Measurements from ENCODE around the gene ARHGAP18.
A peak's percentile ranks its signal among the peaks of the same experiment; 100 is the strongest.
"Not testable (repeated sequence)": the region's sequence is repeated elsewhere in the genome, so short reads cannot be mapped to it uniquely, and the experiment has no call there.

ARHGAP18 gene

DNA sequence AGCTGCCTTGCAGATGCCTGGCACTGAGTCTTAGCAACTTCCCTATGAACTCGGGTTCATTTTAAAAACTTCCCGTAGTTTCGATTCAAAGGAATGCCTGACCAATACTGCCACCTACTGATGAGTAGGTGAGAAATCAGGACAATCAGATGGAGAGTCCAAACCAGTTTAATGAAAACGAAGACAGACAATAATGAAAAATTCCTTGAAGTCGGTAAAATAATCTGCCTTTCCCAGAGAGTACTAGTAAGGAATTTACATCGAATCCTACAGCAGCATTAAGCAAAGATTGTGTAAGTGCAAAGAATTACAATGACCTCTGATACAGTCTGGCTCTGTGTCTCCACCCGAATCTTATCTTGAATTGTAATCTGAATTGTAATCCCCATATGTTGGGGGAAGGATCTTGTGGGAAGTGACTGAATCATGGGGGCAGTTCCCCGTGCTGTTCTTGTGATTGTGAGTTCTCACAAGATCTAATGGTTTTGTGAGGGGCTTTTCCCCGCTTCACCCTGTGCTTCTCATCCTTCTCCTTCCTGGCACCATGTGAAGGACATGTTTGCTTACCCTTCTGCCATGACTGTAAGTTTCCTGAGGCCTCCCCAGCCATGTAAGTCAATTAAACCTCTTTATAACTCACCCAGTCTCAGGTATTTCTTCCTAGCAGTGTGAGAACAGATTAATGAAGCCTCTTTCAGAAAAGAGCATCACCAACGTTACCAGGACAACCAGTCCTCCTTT lies 134.4 kb downstream of the ARHGAP18 start (continued):
- TF ChIP-seq, protein P1, sequence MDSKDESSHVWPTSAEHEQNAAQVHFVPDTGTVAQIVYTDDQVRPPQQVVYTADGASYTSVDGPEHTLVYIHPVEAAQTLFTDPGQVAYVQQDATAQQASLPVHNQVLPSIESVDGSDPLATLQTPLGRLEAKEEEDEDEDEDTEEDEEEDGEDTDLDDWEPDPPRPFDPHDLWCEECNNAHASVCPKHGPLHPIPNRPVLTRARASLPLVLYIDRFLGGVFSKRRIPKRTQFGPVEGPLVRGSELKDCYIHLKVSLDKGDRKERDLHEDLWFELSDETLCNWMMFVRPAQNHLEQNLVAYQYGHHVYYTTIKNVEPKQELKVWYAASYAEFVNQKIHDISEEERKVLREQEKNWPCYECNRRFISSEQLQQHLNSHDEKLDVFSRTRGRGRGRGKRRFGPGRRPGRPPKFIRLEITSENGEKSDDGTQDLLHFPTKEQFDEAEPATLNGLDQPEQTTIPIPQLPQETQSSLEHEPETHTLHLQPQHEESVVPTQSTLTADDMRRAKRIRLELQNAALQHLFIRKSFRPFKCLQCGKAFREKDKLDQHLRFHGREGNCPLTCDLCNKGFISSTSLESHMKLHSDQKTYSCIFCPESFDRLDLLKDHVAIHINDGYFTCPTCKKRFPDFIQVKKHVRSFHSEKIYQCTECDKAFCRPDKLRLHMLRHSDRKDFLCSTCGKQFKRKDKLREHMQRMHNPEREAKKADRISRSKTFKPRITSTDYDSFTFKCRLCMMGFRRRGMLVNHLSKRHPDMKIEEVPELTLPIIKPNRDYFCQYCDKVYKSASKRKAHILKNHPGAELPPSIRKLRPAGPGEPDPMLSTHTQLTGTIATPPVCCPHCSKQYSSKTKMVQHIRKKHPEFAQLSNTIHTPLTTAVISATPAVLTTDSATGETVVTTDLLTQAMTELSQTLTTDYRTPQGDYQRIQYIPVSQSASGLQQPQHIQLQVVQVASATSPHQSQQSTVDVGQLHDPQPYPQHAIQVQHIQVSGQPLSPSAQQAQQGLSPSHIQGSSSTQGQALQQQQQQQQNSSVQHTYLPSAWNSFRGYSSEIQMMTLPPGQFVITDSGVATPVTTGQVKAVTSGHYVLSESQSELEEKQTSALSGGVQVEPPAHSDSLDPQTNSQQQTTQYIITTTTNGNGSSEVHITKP (tag by site-specific recombination; IDR thresholded peaks at IDR 0.05): peak; percentile 44
- no peak for TF ChIP-seq ZNF112 (tag by site-specific recombination; IDR thresholded peaks at IDR 0.05)
- TF ChIP-seq KLF7 (tag by site-specific recombination; IDR thresholded peaks at IDR 0.05; ENCODE audit: borderline replicate concordance): no peak
- TF ChIP-seq ZFP37 (tag by site-specific recombination; IDR thresholded peaks at IDR 0.05): no peak
- TF ChIP-seq GFI1B (tag by site-specific recombination; IDR thresholded peaks at IDR 0.05): no peak
- TF ChIP-seq ZNF776 (tag by site-specific recombination; IDR thresholded peaks at IDR 0.05; ENCODE audit: borderline replicate concordance): no peak
- TF ChIP-seq ZBTB8A (tag by site-specific recombination; IDR thresholded peaks at IDR 0.05): no peak
- peak; percentile 95 for TF ChIP-seq ZNF654 (tag by site-specific recombination; IDR thresholded peaks at IDR 0.05; ENCODE audit: low read depth)
- TF ChIP-seq ZNF24 (tag by site-specific recombination; IDR thresholded peaks at IDR 0.05): no peak
- TF ChIP-seq ZNF660 (tag by site-specific recombination; IDR thresholded peaks at IDR 0.05): peak; percentile 59; the same call in 1 of the 2 replicates
- peak; percentile 70; the same call in 1 of the 2 replicates for TF ChIP-seq TRIM28 (IDR thresholded peaks at IDR 0.05; ENCODE audit: borderline replicate concordance, low read length)
- no peak for TF ChIP-seq ZFHX2 (tag by site-specific recombination; conservative IDR thresholded peaks at IDR 0.05)
- TF ChIP-seq, protein P2, sequence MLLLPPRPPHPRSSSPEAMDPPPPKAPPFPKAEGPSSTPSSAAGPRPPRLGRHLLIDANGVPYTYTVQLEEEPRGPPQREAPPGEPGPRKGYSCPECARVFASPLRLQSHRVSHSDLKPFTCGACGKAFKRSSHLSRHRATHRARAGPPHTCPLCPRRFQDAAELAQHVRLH (tag by site-specific recombination; IDR thresholded peaks at IDR 0.05): no peak
- no peak for TF ChIP-seq ZNF548 (tag by site-specific recombination; IDR thresholded peaks at IDR 0.05)
- TF ChIP-seq ZNF416 (tag by site-specific recombination; IDR thresholded peaks at IDR 0.05): no peak
- TF ChIP-seq, protein P3, sequence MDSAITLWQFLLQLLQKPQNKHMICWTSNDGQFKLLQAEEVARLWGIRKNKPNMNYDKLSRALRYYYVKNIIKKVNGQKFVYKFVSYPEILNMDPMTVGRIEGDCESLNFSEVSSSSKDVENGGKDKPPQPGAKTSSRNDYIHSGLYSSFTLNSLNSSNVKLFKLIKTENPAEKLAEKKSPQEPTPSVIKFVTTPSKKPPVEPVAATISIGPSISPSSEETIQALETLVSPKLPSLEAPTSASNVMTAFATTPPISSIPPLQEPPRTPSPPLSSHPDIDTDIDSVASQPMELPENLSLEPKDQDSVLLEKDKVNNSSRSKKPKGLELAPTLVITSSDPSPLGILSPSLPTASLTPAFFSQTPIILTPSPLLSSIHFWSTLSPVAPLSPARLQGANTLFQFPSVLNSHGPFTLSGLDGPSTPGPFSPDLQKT (IDR thresholded peaks at IDR 0.05; ENCODE audit: borderline replicate concordance, low read depth, low read length): no peak

DNA sequence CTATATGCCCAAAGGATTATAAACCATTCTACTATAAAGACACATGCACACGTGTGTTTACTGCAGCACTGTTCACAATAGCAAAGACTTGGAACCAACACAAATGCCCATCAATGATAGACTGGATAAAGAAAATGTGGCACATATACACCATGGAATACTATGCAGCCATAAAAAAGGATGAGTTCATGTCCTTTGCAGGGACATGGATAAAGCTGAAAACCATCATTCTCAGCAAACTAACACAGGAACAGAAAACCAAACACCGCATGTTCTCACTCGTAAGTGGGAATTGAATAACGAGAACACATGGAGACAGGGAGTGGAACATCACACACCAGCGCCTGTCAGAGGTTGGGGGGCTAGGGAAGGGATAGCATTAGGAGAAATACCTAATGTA lies 135.4 kb downstream of the ARHGAP18 start:
- H3K27ac ChIP-seq (ENCODE audit: extremely low read depth, low read depth, low read length); H3K4me1 ChIP-seq (ENCODE audit: control insufficient read depth, insufficient read depth, low read length); H3K36me3 ChIP-seq (ENCODE audit: control insufficient read depth in 2 of 2, insufficient read depth in 1 of 2, low read length in 2 of 2); POLR2A ChIA-PET; H3K9me3 ChIP-seq (ENCODE audit: control insufficient read depth, insufficient read depth, low read depth, low read length); H3K4me3 ChIP-seq (ENCODE audit: low read depth, low read length): not testable (repeated sequence)
- CTCF ChIA-PET: interaction anchor here (0.6 to 4.1 kb wide), 21 partner anchors 8 to 793 kb away, joined by 3 to 95 read pairs (median 3); no protein-coding TSS in a partner anchor
- TF ChIP-seq ZNF146 (tag by site-specific recombination; IDR thresholded peaks at IDR 0.05): peak; percentile 94
- TF ChIP-seq, protein P2 (tag by site-specific recombination; IDR thresholded peaks at IDR 0.05): 0 out of 2 replicates have a peak, but pooled peaks have one; percentile 33

DNA sequence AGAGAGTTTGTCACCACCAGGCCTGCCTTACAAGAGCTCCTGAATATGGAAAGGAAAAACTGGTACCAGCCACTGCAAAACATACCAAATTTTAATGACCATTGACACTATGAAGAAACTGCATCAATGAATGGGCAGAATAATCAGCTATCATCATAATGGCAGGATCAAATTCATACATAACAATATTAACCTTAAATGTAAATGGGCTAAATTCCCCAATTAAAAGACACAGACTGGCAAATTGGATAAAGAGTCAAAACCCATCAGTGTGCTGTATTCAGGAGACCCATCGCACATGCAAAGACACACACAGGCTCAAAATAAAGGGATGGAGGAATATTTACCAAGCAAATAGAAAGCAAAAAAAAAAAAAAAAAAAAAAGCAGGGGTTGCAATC lies 139.0 kb downstream of the ARHGAP18 start:
- H3K36me3 ChIP-seq (ENCODE audit: control insufficient read depth in 2 of 2, insufficient read depth in 1 of 2, low read length in 2 of 2); H3K4me1 ChIP-seq (ENCODE audit: control insufficient read depth, insufficient read depth, low read length); H3K9me3 ChIP-seq (ENCODE audit: control insufficient read depth, insufficient read depth, low read depth, low read length); H3K4me3 ChIP-seq (ENCODE audit: low read depth, low read length); POLR2A ChIA-PET; H3K27ac ChIP-seq (ENCODE audit: extremely low read depth, low read depth, low read length): not testable (repeated sequence)
- TF ChIP-seq ZNF529 (tag by site-specific recombination; IDR thresholded peaks at IDR 0.05; ENCODE audit: insufficient replicate concordance): peak; percentile 40
- CTCF ChIA-PET: interaction anchor here (1.0 to 1.4 kb wide), 3 partner anchors 70 to 73 kb away, joined by 3 to 6 read pairs (median 4); no protein-coding TSS in a partner anchor
